Kidney (tissue), 14 donors: ENCODE results near the gene NDST1. TPM values are rescaled to one million over a fixed set of nuclear protein-coding genes. Genes with fewer than 3 reads are reported as not detected.

Source experiments
- DNase-seq, 5 donors: peaks; one replicate each; pipeline ENCODE4 v3.0.0-alpha.2; 2013 to 2020
- FAIRE-seq: peaks from 2 replicates; lab custom pipeline; 2012; peaks lifted over from hg19 to GRCh38; lab: Jason Lieb, UNC
- H3K27ac ChIP-seq, 2 donors: one replicate each; pipeline ENCODE4 v1.7.0; 2013; ENCODE audit warnings: low read depth in 2 of 2, low read length in 2 of 2, inconsistent platforms in 1 of 2
- H3K27me3 ChIP-seq: one replicate; pipeline ENCODE4 v1.7.1; 2013; ENCODE audit warnings: low read length, inconsistent platforms; ENCODE audit not compliant: control insufficient read depth, insufficient read depth
- H3K36me3 ChIP-seq, 3 donors: one replicate each; pipeline versions ENCODE4 v1.7.0 to v1.7.1; 2013; ENCODE audit warnings: low read length in 3 of 3, control low read depth in 1 of 3, inconsistent platforms in 1 of 3; ENCODE audit not compliant: insufficient read depth in 3 of 3, control insufficient read depth in 2 of 3
- H3K4me1 ChIP-seq, 3 donors: one replicate each; pipeline versions ENCODE4 v1.7.0 to v1.7.1; 2013; ENCODE audit warnings: low read length in 3 of 3, inconsistent platforms in 1 of 3, low read depth in 1 of 3; ENCODE audit not compliant: control insufficient read depth in 2 of 3, insufficient read depth in 2 of 3
- H3K4me3 ChIP-seq, 3 donors: one replicate each; pipeline versions ENCODE4 v1.7.0 to v1.8.1; 2013; ENCODE audit warnings: low read length in 3 of 3, control low read depth in 1 of 3, inconsistent platforms in 1 of 3
- H3K9ac ChIP-seq, 3 donors: one replicate each; pipeline versions ENCODE4 v1.7.0 to v1.7.1; 2013; ENCODE audit warnings: low read length in 3 of 3, control low read depth in 1 of 3, inconsistent platforms in 1 of 3
- H3K9me3 ChIP-seq, 3 donors: one replicate each; pipeline versions ENCODE4 v1.7.0 to v1.7.1; 2013; ENCODE audit warnings: low read length in 3 of 3, control low read depth in 1 of 3, inconsistent platforms in 1 of 3; ENCODE audit not compliant: control insufficient read depth in 2 of 3, insufficient read depth in 1 of 3
- intact Hi-C: fragments of 100-400 bp; cut with DNase I; formaldehyde crosslinking; loops from one replicate; pipeline ENCODE4 v1.11.1; 2022
- polyA plus RNA-seq: library from polyadenylated mRNA; stranded (reverse); fragments of 350-450 nt; fragmentation: Illumina TruSeq; extraction: RNeasy Lipid Tissue Mini Kit (QIAGEN cat#74804); gene quantifications from one replicate; pipeline ENCODE4 v1.2.3, GENCODE V29; 2014; ENCODE audit warnings: low read depth, low replicate concordance; ENCODE audit not compliant: insufficient read depth
- total RNA-seq: library from RNA; stranded (reverse); fragmentation: NEBNext Ultra II Directional; extraction: Animal tissue kit (Norgen Biotek cat#: 25700); gene quantifications from one replicate; pipeline ENCODE4 v1.2.1, GENCODE V29; 2021
- TF ChIP-seq, protein P1 (sequence below): IDR thresholded peaks from 3 replicates; pipeline ENCODE4 v1.5.1; 2012; ENCODE audit warnings: mild to moderate bottlenecking, moderate library complexity, borderline replicate concordance; ENCODE audit not compliant: insufficient read depth; ENCODE audit errors: extremely low read depth
- donor health status: control.
- donor health status: control.
- donor health status: control.
- donor health status: control.
- donor health status: control.
- donor health status: DM: yes; HTN: yes; CAD: no.
- donor health status: Normal renal cell carcinoma (clear cell type).

NDST1 gene
- total and polyA plus RNA-seq, 2 donors from 2014 or later, result 11.7 to 60.7 TPM

DNA sequence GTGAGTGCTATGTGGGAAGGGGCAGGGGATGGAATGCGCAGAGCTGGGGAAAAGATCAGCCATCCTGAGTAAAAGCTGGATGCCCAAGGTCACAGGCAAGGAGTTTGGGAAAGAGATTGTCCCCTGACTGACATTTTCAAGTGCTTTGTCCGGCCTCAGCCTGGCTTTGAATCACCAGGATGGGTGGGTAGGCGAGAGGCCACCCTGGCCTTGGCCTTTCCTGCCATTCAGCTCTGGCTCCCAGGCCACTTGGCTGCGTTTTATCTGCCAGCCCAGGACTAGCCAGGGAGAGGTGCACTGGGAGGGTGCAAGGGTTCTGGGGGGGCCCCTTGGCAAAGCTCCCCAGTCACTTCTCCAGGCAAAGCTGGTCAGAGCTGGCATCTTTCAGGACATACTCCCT lies 95.1 kb downstream of the NDST1 start:
- peak in 1 of 5 donors; percentile 69 for DNase-seq
- Histone ChIP-seq H3K9ac (no peak overlapping the region), H3K4me1 (peaks cover 0 to 9% (median 3%) of the 10 kb centered on the region in 3 donors), H3K36me3 (no peaks in the 10 kb centered on the region), H3K27me3 (no peaks in the 10 kb centered on the region), H3K27ac (peak overlapping the region in 1 of 2 donors; percentile 63), H3K9me3 (no peaks in the 10 kb centered on the region), H3K4me3 (no peak overlapping the region)
- TF ChIP-seq, protein P1, sequence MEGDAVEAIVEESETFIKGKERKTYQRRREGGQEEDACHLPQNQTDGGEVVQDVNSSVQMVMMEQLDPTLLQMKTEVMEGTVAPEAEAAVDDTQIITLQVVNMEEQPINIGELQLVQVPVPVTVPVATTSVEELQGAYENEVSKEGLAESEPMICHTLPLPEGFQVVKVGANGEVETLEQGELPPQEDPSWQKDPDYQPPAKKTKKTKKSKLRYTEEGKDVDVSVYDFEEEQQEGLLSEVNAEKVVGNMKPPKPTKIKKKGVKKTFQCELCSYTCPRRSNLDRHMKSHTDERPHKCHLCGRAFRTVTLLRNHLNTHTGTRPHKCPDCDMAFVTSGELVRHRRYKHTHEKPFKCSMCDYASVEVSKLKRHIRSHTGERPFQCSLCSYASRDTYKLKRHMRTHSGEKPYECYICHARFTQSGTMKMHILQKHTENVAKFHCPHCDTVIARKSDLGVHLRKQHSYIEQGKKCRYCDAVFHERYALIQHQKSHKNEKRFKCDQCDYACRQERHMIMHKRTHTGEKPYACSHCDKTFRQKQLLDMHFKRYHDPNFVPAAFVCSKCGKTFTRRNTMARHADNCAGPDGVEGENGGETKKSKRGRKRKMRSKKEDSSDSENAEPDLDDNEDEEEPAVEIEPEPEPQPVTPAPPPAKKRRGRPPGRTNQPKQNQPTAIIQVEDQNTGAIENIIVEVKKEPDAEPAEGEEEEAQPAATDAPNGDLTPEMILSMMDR, result no peak
- intact Hi-C loops, result no loop called here
- FAIRE-seq, result no peak

DNA sequence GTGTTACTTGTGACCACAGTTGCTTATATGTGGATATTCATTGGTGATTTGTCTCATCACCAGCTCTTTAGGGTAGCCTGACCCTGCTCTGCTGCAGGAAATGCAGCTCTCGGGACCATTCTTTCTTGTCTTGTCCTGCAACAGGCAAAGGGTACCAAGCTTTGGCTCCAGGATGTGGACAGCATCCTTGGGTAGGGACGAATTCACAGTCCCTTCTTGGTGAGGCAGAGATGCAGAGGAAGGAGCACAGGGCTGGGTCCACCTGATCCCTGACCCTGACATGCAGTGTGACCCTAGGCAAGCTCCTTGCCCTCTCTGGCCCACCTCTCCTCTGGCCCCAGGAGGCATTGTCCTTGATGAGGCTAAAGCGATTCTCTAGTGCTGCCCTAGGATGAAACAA lies 95.6 kb downstream of the NDST1 start:
- Histone ChIP-seq H3K36me3 (no peaks in the 10 kb centered on the region), H3K9me3 (no peaks in the 10 kb centered on the region), H3K27ac (no peak overlapping the region), H3K9ac (no peak overlapping the region), H3K4me1 (peaks cover 0 to 9% (median 3%) of the 10 kb centered on the region in 3 donors), H3K27me3 (no peaks in the 10 kb centered on the region), H3K4me3 (no peak overlapping the region)
- TF ChIP-seq, protein P1, result no peak
- no peak for FAIRE-seq
- intact Hi-C loops, result no loop called here
- DNase-seq, result peak in 1 of 5 donors; percentile 22

DNA sequence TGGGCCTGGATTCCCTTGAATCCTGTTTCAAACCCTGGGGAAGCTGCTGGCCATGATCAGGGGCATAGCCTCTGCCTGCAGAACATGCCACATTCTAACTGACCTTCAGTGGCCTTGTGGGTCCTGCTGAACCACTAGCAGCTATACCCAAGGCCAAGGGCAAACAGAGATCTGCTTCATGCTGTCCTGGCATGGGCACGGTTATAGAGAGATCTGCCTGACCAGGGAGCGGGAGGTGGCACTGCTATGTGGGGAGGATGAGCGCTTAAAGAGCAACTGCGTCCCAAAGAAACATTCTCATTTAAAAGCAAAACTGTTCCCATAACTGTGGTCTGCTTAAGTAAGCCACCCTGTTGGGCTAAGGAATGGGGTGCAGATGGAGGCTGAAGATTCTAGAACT lies 96.1 kb downstream of the NDST1 start:
- no peak for FAIRE-seq

More for the DNA sequence above, 96.1 kb downstream of the NDST1 start:
- peaks cover 0 to 9% (median 3%) of the 10 kb centered on the region in 3 donors for H3K4me1 ChIP-seq
- H3K4me3 ChIP-seq, result no peak overlapping the region
- peak in 1 of 5 donors; percentile 16 for DNase-seq
- H3K9me3 ChIP-seq, result no peaks in the 10 kb centered on the region
- H3K36me3 ChIP-seq, result no peaks in the 10 kb centered on the region
- H3K27ac ChIP-seq, result no peak overlapping the region
- H3K9ac ChIP-seq, result no peak overlapping the region
- TF ChIP-seq, protein P1, result no peak
- intact Hi-C loops, result no loop called here
- no peaks in the 10 kb centered on the region for H3K27me3 ChIP-seq
